ENCODE data around the gene TCF7L1.

TCF7L1 gene

DNA sequence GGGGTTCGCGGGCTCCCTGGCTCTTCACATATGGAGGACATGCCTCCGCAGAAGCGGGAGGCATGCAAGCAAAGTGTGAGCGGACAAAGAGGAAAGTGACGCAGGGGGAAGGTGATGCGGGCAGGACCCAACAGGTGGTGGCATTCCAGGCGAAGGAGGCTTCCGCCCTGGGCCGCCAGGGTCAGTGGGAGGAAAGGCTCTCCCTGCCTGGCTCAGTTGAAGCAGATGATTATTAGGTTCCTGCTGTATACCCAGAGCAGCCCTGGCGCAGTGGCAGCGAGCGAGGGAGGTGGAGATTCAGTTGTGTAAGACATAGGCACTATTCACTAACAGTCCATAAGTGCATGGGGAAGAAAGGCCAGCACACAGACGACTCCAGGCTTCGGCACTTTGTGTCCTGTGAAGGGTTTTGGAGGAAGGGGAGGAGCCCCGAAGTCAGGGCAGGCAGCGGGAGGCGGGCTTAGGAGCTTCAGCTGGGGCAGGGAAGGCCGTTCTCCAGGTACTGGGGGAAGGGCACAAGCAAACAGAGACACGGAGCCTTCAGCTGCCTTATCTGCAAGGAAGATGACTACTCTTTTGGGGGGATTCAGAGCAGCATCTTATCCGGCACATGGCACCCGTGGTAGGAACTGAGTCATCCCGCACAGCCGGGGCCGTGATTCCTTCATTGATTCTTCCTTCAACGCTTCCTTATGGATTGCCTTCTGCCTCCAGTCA is 104.8 kb downstream of the TCF7L1 start:
- H3K4me3 Mint-ChIP-seq = no peak overlapping the region
- peaks cover 39% of the 10 kb centered on the region for H3K27me3 Mint-ChIP-seq
- peak overlapping the region in 1 of 2 donors; percentile 0 for H3K27ac Mint-ChIP-seq
- H3K9me3 Mint-ChIP-seq = no peaks in the 10 kb centered on the region
- no peak for DNase-seq
- ATAC-seq = no peak
- no peaks in the 10 kb centered on the region for H3K4me1 Mint-ChIP-seq

DNA sequence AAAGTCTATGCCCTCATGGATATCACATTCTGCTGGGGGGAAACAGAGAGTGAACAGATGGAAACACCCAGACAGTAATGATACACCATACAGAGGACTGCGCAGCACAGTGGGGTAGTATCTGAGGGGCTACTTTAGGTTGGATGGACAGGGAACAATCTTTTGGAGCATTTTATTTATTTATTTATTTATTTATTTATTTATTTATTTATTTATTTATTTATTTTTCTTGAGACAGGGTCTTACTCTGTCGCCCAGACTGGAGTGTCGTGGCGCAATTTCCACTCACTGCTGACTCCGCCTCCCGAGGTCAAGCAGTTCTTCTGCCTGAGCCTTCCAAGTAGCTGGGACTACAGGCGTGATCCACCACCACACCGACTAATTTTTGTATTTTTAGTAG is 105.4 kb downstream of the TCF7L1 start:
- H3K27ac Mint-ChIP-seq = no peak overlapping the region
- no peaks in the 10 kb centered on the region for H3K9me3 Mint-ChIP-seq
- no peak for ATAC-seq
- H3K4me1 Mint-ChIP-seq = no peaks in the 10 kb centered on the region
- H3K27me3 Mint-ChIP-seq = peaks cover 45% of the 10 kb centered on the region
- no peak for DNase-seq
- no peak overlapping the region for H3K4me3 Mint-ChIP-seq

DNA sequence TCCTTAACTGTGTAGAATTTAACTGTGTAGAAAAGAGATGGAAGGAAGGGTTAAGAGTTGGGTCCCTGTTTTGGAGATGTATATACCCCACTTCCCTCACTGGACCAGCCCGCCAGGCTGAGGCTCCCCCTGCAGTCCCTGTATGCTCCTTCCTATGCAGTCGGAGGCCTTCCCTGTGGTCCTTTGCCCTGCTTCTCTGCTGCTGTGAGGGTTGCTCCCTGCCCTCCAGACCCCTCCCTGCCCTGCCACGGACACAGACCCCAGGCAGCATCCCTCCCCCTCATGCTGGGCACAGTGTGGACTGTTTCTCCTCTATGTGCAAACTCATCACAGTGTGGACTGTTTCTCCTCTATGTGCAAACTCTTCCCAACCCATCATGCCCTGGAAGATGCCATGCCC is 105.9 kb downstream of the TCF7L1 start:
- no peak for DNase-seq

DNA sequence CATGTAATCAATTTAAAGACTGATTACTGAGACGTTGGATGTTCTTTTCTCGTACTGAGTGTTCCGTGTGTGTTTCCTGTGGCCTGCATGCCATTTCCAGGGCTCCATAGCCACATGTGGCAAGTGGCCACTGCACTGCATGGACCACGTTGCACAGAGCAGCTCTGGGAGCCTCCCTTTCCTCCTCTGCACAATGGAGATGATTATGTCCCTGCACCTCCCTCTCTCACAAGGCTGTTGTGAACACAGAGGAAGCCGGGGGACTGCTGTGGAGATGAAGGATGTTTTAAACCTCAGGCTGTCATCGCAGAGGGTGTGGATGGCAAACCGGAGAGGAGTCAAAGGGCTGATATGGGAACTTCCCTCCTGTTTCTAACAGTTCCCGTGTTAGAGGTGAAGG is 106.9 kb downstream of the TCF7L1 start:
- ATAC-seq (no peak), DNase-seq (no peak)
- H3K27me3 Mint-ChIP-seq = peaks cover 58% of the 10 kb centered on the region

More for the DNA sequence above, 105.9 kb downstream of the TCF7L1 start:
- Mint-ChIP-seq H3K4me3 (no peak overlapping the region), H3K4me1 (no peaks in the 10 kb centered on the region), H3K27ac (no peak overlapping the region), H3K27me3 (peaks cover 50% of the 10 kb centered on the region), H3K9me3 (no peaks in the 10 kb centered on the region)
- ATAC-seq = no peak

DNA sequence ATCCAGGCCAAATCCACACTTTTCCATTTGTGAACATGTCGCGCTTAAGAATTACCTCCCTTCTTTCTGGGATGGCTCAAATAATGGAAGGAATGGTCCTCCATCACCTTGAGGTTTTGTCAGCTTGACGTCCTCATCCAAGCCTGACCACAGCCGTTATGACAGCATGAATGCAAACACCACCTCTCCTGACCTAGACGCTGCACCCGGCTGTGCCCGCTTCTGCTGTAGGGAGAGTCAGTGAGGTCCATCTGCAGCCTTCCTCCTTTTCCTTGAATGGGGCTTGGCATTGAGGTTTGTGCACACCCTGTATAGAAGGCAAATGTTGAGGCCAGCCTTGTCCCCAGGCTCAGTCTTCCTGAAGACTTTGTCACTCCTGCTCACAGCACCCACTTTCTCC is 109.1 kb downstream of the TCF7L1 start:
- Mint-ChIP-seq H3K4me3 (no peak overlapping the region), H3K27ac (no peak overlapping the region), H3K9me3 (no peaks in the 10 kb centered on the region), H3K4me1 (no peaks in the 10 kb centered on the region), H3K27me3 (peaks cover 49% of the 10 kb centered on the region)
- ATAC-seq (no peak), DNase-seq (no peak)

More for the DNA sequence above, 106.9 kb downstream of the TCF7L1 start:
- no peaks in the 10 kb centered on the region for H3K4me1 Mint-ChIP-seq
- H3K9me3 Mint-ChIP-seq = no peaks in the 10 kb centered on the region
- no peak overlapping the region for H3K4me3 Mint-ChIP-seq
- H3K27ac Mint-ChIP-seq = no peak overlapping the region

DNA sequence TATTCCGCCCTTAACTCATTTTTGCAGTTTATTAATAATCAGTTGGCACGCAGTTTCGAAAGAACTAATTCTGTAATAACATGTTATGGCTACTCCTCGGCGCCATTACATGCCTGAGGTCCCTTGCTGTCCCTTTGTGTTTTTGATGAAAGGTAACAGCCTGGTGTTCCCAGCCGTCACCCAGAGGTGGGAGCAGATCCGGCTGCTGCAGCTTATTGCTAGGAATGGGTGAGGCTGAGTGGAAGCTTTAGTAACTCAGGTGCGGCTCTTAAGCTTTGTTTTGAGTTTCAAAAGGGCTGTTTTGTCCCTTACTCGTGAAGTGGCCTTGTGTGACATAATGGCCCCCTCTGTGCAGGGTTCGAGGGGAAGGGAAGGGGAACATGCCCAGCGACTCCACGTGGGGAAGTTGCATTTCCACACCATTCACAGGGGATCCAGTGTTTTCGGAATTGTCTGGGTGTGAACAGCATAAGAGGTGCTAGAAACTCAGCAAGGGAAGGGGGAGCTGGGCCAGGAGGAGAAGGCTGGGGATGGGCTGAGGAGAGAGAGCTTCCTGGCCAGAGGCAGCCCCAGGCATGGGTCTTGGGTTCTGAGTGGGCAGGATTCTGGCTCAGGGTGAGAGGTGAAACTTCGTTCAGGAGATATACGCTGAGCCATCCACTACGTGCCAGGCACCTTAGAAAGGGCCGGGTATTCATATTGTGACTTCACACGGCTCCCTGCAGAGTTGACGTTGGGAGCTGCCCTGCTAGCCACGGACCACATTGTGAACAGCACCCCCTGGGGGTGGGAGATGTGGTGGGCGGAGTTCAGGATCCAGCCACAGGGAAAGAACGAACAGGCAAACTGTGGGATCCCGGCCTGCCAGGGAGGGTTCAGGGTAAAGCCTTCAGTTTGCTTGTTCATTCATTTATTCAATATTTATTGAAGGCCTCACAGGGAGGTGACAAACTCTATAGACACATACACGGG is 110.2 kb downstream of the TCF7L1 start:
- Mint-ChIP-seq H3K27me3 (peaks cover 39% of the 10 kb centered on the region), H3K4me3 (no peak overlapping the region), H3K9me3 (no peaks in the 10 kb centered on the region), H3K27ac (no peak overlapping the region), H3K4me1 (no peaks in the 10 kb centered on the region)
- DNase-seq = peak in 1 of 2 donors; percentile 17
- no peak for ATAC-seq

DNA sequence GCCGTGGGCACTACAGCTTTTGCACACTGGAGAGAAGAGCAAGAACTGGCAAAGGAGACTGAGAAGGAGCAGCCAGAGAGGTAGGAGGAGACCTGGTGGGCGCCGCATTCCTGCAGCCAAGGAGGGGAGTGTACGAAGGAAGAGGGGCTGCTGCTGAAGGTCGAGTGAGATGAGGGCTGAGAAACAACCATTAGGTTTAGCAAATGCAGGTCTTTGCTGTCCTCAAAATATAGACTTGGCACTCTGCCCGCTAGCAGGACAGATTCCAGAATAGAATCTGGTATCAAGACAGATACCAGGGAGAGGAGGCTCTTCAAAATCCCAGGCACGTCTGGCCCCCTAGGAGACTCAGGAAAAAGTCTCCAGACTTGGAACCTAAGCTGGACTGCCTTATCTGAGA is 111.6 kb downstream of the TCF7L1 start:
- no peaks in the 10 kb centered on the region for H3K4me1 Mint-ChIP-seq
- no peak overlapping the region for H3K4me3 Mint-ChIP-seq
- DNase-seq (no peak), ATAC-seq (no peak)
- H3K27me3 Mint-ChIP-seq = peaks cover 26% of the 10 kb centered on the region
- no peaks in the 10 kb centered on the region for H3K9me3 Mint-ChIP-seq
- no peak overlapping the region for H3K27ac Mint-ChIP-seq

DNA sequence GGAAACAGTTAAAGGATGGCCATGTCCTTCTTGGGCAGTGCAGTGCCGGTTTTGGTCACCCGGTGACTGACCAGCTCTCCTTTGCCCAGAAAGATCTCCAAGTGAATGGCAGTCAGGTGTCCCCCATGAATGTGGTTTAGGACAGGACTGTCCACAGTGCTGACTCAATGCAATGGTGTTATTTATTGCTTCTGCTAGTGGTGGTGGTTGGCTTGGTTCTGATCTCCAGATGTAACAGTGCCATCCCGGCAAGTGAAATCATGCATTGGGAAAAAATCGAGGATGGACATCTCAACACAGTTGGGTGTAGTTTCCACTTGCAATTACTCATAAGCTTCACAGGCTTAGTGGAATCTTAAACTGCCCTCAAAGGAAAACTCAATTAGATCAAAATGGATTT is 112.7 kb downstream of the TCF7L1 start:
- peaks cover 21% of the 10 kb centered on the region for H3K27me3 Mint-ChIP-seq
- ATAC-seq = no peak
- H3K27ac Mint-ChIP-seq = no peak overlapping the region
- H3K4me1 Mint-ChIP-seq = no peaks in the 10 kb centered on the region
- no peak for DNase-seq
- no peaks in the 10 kb centered on the region for H3K9me3 Mint-ChIP-seq
- H3K4me3 Mint-ChIP-seq = no peak overlapping the region

DNA sequence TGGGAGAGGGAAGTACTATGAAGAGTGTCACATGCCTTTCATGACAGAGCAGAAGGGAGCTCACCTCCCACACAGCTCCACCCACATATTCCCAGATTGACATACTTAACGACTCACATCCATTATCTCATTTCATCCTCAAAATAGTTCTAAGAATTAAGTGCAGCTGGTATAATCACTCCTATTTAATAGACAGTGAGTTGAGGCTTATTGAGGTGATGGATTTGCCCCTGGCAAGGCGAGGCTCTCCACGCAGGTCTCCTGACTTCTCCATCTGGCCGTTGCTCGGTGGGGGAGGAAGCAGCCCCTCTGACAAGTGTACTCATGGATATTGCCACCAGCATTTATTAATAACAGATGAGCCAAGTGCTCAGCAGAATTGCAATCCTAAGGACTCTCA is 113.2 kb downstream of the TCF7L1 start:
- Mint-ChIP-seq H3K4me1 (no peaks in the 10 kb centered on the region), H3K4me3 (no peak overlapping the region), H3K9me3 (no peaks in the 10 kb centered on the region), H3K27ac (no peak overlapping the region), H3K27me3 (peaks cover 21% of the 10 kb centered on the region)
- no peak for DNase-seq
- no peak for ATAC-seq

DNA sequence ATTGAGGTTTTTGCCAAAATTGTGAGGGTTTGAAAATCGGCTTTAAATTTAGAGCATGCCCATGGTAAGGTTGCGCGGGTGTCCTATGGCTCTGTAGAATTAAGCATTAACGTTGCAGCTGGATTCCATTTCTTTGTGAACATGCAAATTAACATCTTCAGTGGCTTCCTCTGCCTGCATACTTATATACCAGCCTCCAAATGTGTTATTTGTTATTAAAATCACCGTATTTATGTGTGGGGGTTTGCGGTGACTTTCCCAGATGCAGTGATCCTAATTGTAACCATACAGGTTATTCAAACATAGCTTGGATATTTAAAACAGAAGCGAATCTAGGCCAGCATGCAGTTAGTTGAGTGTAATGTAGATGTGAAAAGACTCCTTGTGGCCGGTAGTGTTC is 114.4 kb downstream of the TCF7L1 start:
- no peak for ATAC-seq
- H3K27me3 Mint-ChIP-seq = peaks cover 21% of the 10 kb centered on the region
- no peaks in the 10 kb centered on the region for H3K4me1 Mint-ChIP-seq

DNA sequence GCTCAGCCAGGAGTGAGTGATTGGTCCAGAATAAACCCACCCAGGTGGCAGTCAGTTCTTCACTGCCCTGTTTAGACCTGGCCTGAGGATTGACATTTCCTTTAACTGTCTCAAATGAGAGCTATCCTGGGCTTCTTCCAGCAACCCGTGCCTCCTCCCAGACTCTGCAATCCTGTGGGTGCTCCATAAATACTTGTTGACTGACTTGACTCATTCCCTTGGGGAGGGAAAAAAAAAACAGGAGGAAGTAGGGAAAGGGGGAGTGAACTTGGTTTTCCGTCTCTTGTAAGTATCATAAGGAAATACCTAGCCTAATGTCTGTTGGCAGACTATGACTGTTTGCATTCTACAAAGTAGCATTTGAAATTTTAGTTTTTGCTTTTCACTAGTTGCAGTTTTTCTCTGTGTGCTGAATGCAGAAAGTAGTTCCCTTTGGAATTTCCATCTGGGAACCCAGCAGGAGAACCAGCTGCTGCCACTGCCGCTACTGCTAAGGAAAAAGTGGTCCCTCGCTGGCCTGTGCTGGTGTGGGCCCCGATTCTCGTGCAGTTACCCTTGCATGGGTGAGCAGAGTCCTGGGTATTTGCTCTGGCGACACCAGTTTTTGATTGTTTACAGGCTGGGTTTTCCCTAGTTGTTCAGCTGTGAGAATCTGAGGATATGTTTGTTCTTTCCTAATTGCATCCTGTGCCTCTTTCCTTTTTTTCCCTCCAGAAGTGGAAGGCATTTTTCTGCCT is 115.7 kb downstream of the TCF7L1 start:
- no peak for DNase-seq
- H3K4me1 Mint-ChIP-seq = no peaks in the 10 kb centered on the region
- no peaks in the 10 kb centered on the region for H3K9me3 Mint-ChIP-seq
- H3K4me3 Mint-ChIP-seq = no peak overlapping the region
- H3K27ac Mint-ChIP-seq = no peak overlapping the region
- no peak for ATAC-seq
- H3K27me3 Mint-ChIP-seq = peaks cover 10% of the 10 kb centered on the region

More for the DNA sequence above, 114.4 kb downstream of the TCF7L1 start:
- Mint-ChIP-seq H3K27ac (no peak overlapping the region), H3K9me3 (no peaks in the 10 kb centered on the region), H3K4me3 (no peak overlapping the region)
- no peak for DNase-seq

DNA sequence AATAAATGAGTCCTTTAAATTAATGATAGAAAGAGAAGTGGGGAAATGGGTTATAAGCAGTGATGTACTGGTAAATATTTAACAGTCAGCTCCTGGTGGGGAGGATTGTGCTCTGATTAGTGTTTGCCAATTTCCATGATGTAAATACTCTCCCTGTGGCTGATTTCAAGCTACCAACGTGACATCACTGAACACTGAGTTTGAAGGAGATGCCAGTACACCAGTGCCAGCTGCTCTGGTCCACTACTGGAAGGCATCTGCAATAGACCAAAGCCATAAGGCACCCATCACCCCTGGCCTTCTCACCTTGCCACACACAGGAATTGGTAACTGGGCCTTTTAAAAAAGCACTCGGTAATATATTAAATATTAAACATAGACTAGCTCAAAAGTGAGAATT is 116.9 kb downstream of the TCF7L1 start:
- no peak for ATAC-seq
- H3K4me1 Mint-ChIP-seq = peaks cover 5% of the 10 kb centered on the region

DNA sequence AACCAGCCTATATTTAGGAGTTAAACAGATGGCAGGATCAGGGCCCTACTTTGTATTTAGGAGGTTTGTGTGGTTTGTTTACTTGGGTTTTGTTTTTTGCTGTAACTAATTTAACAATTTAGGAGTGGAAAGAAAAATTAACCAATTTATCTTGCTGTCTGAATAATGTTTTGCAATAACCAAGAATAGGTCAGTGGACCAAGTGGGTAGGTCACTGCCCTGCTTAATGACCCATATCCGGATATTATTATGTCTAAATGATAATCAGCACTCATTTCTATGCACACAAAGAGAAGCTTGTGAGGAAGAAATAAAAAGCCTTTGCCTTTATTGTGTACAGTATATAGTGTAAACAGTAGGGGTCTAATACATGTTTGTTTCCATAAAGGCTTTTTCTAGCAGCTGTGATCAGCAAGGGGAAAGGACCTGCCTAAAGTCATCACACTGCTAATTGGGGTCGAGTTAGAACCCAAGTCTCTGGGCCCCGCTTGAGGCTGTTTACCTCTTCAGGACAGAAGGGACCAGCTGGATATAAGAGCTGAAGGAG is 118.0 kb downstream of the TCF7L1 start:
- no peaks in the 10 kb centered on the region for H3K27me3 Mint-ChIP-seq
- peaks cover 5% of the 10 kb centered on the region for H3K4me1 Mint-ChIP-seq
- DNase-seq = no peak
- no peak overlapping the region for H3K4me3 Mint-ChIP-seq
- no peak overlapping the region for H3K27ac Mint-ChIP-seq
- ATAC-seq = no peak
- H3K9me3 Mint-ChIP-seq = no peaks in the 10 kb centered on the region

More for the DNA sequence above, 116.9 kb downstream of the TCF7L1 start:
- no peak for DNase-seq
- Mint-ChIP-seq H3K27ac (no peak overlapping the region), H3K4me3 (no peak overlapping the region), H3K9me3 (no peaks in the 10 kb centered on the region), H3K27me3 (no peaks in the 10 kb centered on the region)

DNA sequence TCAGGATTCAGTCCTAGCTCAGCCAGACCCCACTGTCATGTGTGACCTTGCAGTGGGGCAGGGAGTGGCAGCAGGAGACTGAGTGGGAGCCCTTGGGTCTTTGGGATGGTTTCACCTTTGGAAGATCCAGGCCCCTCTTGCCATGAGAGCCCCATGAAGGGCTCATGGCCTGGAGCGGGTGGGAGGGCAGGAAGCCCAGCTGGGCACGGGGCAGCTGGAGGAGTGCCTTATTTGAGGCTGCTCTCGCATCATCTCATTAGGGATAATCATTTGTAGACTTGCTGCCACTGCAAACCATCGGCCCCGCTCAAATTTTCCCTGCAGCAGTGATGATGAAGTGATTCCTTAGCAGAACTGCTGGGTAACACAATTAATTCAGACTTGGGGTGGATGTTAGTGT is 120.7 kb downstream of the TCF7L1 start:
- Mint-ChIP-seq H3K4me3 (no peak overlapping the region), H3K4me1 (peaks cover 5% of the 10 kb centered on the region), H3K27me3 (no peaks in the 10 kb centered on the region), H3K27ac (no peak overlapping the region), H3K9me3 (no peaks in the 10 kb centered on the region)
- DNase-seq (no peak), ATAC-seq (no peak)

DNA sequence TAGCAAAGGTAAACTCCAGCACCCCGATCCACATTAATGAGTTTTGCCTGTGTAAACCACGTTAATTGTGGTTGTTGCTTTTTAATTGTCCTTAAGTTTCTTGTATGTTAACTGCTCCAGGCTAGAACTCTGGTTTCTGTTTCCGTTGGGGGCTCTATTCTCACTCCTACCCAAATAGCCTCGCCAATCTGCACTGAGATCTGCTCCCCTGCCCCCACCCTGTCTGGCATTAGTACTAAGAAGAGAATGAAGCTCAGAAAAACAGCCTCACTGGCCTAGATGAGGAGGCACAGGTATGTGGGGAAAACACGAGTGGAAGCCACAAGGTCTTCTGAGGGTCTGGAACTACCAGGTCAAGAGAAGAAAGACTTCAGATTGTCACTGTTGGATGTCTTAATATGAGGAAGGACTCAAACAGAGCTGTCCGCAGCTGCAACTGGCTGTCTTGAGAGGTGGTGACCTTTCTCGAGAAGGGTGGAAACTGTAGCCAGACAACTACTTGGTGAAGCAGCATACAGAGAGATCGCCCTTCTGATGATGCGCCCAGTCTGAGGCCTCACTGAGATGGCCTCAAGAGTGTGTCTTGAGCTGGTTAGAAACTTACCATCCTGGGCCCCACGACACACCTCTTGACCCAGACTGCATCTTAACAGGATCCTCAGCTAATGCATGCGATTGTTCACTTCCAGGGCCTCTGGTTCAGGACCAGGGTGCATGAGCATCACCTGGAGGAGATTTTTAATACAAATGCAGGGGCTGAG is 121.5 kb downstream of the TCF7L1 start:
- H3K27ac Mint-ChIP-seq = no peak overlapping the region
- no peak overlapping the region for H3K4me3 Mint-ChIP-seq
- no peaks in the 10 kb centered on the region for H3K9me3 Mint-ChIP-seq
- ATAC-seq (no peak), DNase-seq (no peak)
- H3K4me1 Mint-ChIP-seq = peaks cover 5% of the 10 kb centered on the region
- no peaks in the 10 kb centered on the region for H3K27me3 Mint-ChIP-seq
